ENCODE data around the gene CARMIL1. TPM values are rescaled to one million over a fixed set of nuclear protein-coding genes. Genes with fewer than 3 reads are reported as not detected.
"Not testable (repeated sequence)": the region's sequence is repeated elsewhere in the genome, so short reads cannot be mapped to it uniquely, and the experiment has no call there.

CARMIL1 gene
- total RNA-seq, 1 experiment from 2014 or later = 25.9 TPM

GRCh38 chr6:25377664-25378063 is 98.5 kb downstream of the CARMIL1 start:
- POLR2A ChIA-PET = no interaction called here
- no peaks in the 10 kb centered on the region for H3K4me1 ChIP-seq
- no peak for DNase-seq
- H3K4me3 ChIP-seq (ENCODE audit: low read depth, low read length) = no peak overlapping the region
- H3K27ac Mint-ChIP-seq (ENCODE audit: unreplicated experiment) = no peak overlapping the region
- intact Hi-C loops (cut with micrococcal nuclease; ENCODE audit: unreplicated experiment) = no loop called here
- TF ChIP-seq, protein P1, sequence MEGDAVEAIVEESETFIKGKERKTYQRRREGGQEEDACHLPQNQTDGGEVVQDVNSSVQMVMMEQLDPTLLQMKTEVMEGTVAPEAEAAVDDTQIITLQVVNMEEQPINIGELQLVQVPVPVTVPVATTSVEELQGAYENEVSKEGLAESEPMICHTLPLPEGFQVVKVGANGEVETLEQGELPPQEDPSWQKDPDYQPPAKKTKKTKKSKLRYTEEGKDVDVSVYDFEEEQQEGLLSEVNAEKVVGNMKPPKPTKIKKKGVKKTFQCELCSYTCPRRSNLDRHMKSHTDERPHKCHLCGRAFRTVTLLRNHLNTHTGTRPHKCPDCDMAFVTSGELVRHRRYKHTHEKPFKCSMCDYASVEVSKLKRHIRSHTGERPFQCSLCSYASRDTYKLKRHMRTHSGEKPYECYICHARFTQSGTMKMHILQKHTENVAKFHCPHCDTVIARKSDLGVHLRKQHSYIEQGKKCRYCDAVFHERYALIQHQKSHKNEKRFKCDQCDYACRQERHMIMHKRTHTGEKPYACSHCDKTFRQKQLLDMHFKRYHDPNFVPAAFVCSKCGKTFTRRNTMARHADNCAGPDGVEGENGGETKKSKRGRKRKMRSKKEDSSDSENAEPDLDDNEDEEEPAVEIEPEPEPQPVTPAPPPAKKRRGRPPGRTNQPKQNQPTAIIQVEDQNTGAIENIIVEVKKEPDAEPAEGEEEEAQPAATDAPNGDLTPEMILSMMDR (IDR thresholded peaks at IDR 0.05; ENCODE audit: insufficient read depth in 1 of 2, low read depth in 1 of 2, low read length in 1 of 2, severe bottlenecking in 1 of 2, unreplicated experiment in 1 of 2) = no peak
- H3K27me3 Mint-ChIP-seq (ENCODE audit: insufficient read depth, unreplicated experiment) = no peaks in the 10 kb centered on the region
- H3K4me3 Mint-ChIP-seq (ENCODE audit: unreplicated experiment) = no peak overlapping the region
- no peaks in the 10 kb centered on the region for H3K36me3 Mint-ChIP-seq (ENCODE audit: insufficient read depth, unreplicated experiment)
- no peaks in the 10 kb centered on the region for H3K27me3 ChIP-seq (replicated peaks; ENCODE audit: control insufficient read depth, insufficient read depth, low read length)
- peaks cover 14% of the 10 kb centered on the region for H3K9me3 Mint-ChIP-seq (ENCODE audit: unreplicated experiment)
- BruUV-seq (replicated peaks) = no TSS peak
- H3K9me3 ChIP-seq = peaks cover 4% of the 10 kb centered on the region; the same call in 1 of the 2 replicates
- H3K36me3 ChIP-seq (ENCODE audit: control insufficient read depth, insufficient read depth, low read length) = no peaks in the 10 kb centered on the region
- CTCF ChIA-PET = no interaction called here
- H3K4me1 Mint-ChIP-seq (ENCODE audit: low read depth, unreplicated experiment) = no peaks in the 10 kb centered on the region

- Histone ChIP-seq H3K9me3 (no peaks in the 10 kb centered on the region), H3K27me3 (replicated peaks; ENCODE audit: control insufficient read depth, insufficient read depth, low read length) (no peaks in the 10 kb centered on the region), H3K4me1 (no peaks in the 10 kb centered on the region), H3K4me3 (ENCODE audit: low read depth, low read length) (no peak overlapping the region), H3K36me3 (ENCODE audit: control insufficient read depth, insufficient read depth, low read length) (no peaks in the 10 kb centered on the region)
- no peaks in the 10 kb centered on the region for H3K4me1 Mint-ChIP-seq (ENCODE audit: low read depth, unreplicated experiment)
- POLR2A ChIA-PET = no interaction called here
- no peak overlapping the region for H3K27ac Mint-ChIP-seq (ENCODE audit: unreplicated experiment)
- TF ChIP-seq, protein P1 (IDR thresholded peaks at IDR 0.05; ENCODE audit: insufficient read depth in 1 of 2, low read depth in 1 of 2, low read length in 1 of 2, severe bottlenecking in 1 of 2, unreplicated experiment in 1 of 2) = no peak
- H3K9me3 Mint-ChIP-seq (ENCODE audit: unreplicated experiment) = no peaks in the 10 kb centered on the region
- CTCF ChIA-PET = no interaction called here
- H3K27me3 Mint-ChIP-seq (ENCODE audit: insufficient read depth, unreplicated experiment) = no peaks in the 10 kb centered on the region
- no peak for DNase-seq
- BruUV-seq (replicated peaks) = no TSS peak
- no peak overlapping the region for H3K4me3 Mint-ChIP-seq (ENCODE audit: unreplicated experiment)
- no peaks in the 10 kb centered on the region for H3K36me3 Mint-ChIP-seq (ENCODE audit: insufficient read depth, unreplicated experiment)
- intact Hi-C loops (cut with micrococcal nuclease; ENCODE audit: unreplicated experiment) = no loop called here
Observed at GRCh38 chr6:25381077-25381476, 101.9 kb downstream of the CARMIL1 start.

- POLR2A ChIA-PET = not testable (repeated sequence)
Observed at GRCh38 chr6:25382476-25382875, 103.3 kb downstream of the CARMIL1 start.

DNA sequence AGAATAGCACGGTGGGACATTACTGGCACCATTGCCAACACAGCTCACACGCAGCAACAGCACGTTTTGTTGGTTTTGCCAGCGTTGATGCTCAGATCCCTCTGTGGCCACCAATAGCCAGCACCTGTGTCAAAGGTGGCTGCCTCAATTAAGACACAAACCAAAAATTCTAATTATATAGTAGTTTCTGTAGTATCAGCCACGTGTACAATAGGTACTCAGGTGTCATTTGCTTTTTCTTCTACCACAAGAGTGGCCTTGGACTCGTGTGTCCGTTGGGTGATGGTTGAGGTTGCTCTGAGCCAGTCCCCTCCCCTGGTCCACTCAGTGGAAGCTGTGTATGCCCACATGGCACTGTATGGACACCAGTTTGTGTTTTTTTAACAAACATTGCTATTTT is 105.1 kb downstream of the CARMIL1 start:
- ChIA-PET POLR2A (no interaction called here), CTCF (no interaction called here)
- H3K4me1 ChIP-seq = no peaks in the 10 kb centered on the region
- Mint-ChIP-seq H3K9me3 (ENCODE audit: unreplicated experiment) (no peaks in the 10 kb centered on the region), H3K27ac (ENCODE audit: unreplicated experiment) (no peak overlapping the region), H3K4me1 (ENCODE audit: low read depth, unreplicated experiment) (no peaks in the 10 kb centered on the region), H3K4me3 (ENCODE audit: unreplicated experiment) (no peak overlapping the region), H3K36me3 (ENCODE audit: insufficient read depth, unreplicated experiment) (no peaks in the 10 kb centered on the region), H3K27me3 (ENCODE audit: insufficient read depth, unreplicated experiment) (no peaks in the 10 kb centered on the region)
- no peak for DNase-seq
- no TSS peak for BruUV-seq (replicated peaks)
- no peaks in the 10 kb centered on the region for H3K36me3 ChIP-seq (ENCODE audit: control insufficient read depth, insufficient read depth, low read length)
- intact Hi-C loops (cut with micrococcal nuclease; ENCODE audit: unreplicated experiment) = no loop called here
- no peak overlapping the region for H3K4me3 ChIP-seq (ENCODE audit: low read depth, low read length)
- H3K9me3 ChIP-seq = no peaks in the 10 kb centered on the region
- H3K27me3 ChIP-seq (replicated peaks; ENCODE audit: control insufficient read depth, insufficient read depth, low read length) = no peaks in the 10 kb centered on the region
- TF ChIP-seq, protein P1 (IDR thresholded peaks at IDR 0.05; ENCODE audit: insufficient read depth in 1 of 2, low read depth in 1 of 2, low read length in 1 of 2, severe bottlenecking in 1 of 2, unreplicated experiment in 1 of 2) = no peak

More at GRCh38 chr6:25382476-25382875, 103.3 kb downstream of the CARMIL1 start:
- BruUV-seq (replicated peaks); H3K27ac Mint-ChIP-seq (ENCODE audit: unreplicated experiment); H3K27me3 ChIP-seq (replicated peaks; ENCODE audit: control insufficient read depth, insufficient read depth, low read length); H3K36me3 Mint-ChIP-seq (ENCODE audit: insufficient read depth, unreplicated experiment); H3K9me3 Mint-ChIP-seq (ENCODE audit: unreplicated experiment); CTCF ChIA-PET; DNase-seq; H3K9me3 ChIP-seq; intact Hi-C loops (cut with micrococcal nuclease; ENCODE audit: unreplicated experiment); H3K4me3 ChIP-seq (ENCODE audit: low read depth, low read length); H3K27me3 Mint-ChIP-seq (ENCODE audit: insufficient read depth, unreplicated experiment); H3K36me3 ChIP-seq (ENCODE audit: control insufficient read depth, insufficient read depth, low read length); H3K4me3 Mint-ChIP-seq (ENCODE audit: unreplicated experiment); H3K4me1 ChIP-seq; H3K4me1 Mint-ChIP-seq (ENCODE audit: low read depth, unreplicated experiment): not testable (repeated sequence)

Data from Caco-2 (cell line).